HL-60 (cell line): ENCODE data around the gene GPR137.

Source experiments
- GABPA ChIP-seq: IDR thresholded peaks from 2 replicates; pipeline ENCODE4 v1.6.1; 2012; ENCODE audit warnings: low read depth
- POLR2AphosphoS5 ChIP-seq: IDR thresholded peaks from 2 replicates; pipeline ENCODE4 v1.6.1; 2012; ENCODE audit warnings: low read depth
- SPI1 ChIP-seq: IDR thresholded peaks from 2 replicates; pipeline ENCODE4 v1.6.1; 2012; ENCODE audit warnings: low read depth, mild to moderate bottlenecking, borderline replicate concordance
- TF ChIP-seq, protein P1 (sequence below): IDR thresholded peaks from one replicate; pipeline ENCODE4 v1.5.1; 2011; ENCODE audit warnings: low read length, control low read depth, inconsistent platforms; ENCODE audit not compliant: insufficient read depth
- TF ChIP-seq, protein P2 (sequence below): IDR thresholded peaks from 2 replicates; pipeline ENCODE4 v1.6.1; 2012; ENCODE audit warnings: low read depth; ENCODE audit not compliant: insufficient replicate concordance

DNA sequence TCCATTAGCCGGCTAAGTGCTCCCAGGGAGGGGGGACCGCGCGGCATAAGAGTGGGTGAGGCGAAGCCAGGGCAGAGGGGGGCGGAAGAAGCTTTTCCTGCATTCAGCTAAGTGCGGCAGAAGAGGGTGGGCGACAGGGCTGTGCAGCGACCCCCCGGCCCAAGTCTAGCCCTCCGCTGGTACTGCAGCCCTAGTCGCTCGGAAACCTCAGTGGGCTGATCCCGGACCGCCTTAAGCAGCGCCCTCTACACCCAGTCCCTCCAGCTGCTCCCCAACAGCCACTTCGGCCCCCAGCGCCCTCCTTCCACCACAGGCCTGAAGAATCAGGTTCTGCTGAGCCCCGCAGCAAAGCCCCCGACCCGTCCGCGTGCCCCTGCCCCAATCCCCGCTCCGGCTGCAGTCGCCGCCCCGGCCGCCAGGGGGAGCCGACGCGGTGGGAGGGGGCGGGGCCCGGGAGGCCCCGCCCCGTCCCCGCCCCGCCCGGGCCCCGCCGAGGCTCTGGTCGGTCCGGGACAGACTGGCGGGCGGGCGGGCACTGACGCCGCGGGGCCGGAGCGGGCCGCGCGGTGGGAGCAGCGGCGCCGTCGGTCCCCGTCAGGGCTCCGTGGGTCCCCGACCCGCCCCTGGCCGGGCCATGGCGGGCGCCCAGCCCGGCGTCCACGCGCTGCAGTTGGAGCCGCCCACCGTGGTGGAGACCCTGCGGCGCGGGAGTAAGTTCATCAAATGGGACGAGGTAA lies 34.5 kb upstream of the GPR137 start, which contains the start of gene PLCB3:
- TF ChIP-seq, protein P1, sequence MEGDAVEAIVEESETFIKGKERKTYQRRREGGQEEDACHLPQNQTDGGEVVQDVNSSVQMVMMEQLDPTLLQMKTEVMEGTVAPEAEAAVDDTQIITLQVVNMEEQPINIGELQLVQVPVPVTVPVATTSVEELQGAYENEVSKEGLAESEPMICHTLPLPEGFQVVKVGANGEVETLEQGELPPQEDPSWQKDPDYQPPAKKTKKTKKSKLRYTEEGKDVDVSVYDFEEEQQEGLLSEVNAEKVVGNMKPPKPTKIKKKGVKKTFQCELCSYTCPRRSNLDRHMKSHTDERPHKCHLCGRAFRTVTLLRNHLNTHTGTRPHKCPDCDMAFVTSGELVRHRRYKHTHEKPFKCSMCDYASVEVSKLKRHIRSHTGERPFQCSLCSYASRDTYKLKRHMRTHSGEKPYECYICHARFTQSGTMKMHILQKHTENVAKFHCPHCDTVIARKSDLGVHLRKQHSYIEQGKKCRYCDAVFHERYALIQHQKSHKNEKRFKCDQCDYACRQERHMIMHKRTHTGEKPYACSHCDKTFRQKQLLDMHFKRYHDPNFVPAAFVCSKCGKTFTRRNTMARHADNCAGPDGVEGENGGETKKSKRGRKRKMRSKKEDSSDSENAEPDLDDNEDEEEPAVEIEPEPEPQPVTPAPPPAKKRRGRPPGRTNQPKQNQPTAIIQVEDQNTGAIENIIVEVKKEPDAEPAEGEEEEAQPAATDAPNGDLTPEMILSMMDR, result no peak
- TF ChIP-seq, protein P2, sequence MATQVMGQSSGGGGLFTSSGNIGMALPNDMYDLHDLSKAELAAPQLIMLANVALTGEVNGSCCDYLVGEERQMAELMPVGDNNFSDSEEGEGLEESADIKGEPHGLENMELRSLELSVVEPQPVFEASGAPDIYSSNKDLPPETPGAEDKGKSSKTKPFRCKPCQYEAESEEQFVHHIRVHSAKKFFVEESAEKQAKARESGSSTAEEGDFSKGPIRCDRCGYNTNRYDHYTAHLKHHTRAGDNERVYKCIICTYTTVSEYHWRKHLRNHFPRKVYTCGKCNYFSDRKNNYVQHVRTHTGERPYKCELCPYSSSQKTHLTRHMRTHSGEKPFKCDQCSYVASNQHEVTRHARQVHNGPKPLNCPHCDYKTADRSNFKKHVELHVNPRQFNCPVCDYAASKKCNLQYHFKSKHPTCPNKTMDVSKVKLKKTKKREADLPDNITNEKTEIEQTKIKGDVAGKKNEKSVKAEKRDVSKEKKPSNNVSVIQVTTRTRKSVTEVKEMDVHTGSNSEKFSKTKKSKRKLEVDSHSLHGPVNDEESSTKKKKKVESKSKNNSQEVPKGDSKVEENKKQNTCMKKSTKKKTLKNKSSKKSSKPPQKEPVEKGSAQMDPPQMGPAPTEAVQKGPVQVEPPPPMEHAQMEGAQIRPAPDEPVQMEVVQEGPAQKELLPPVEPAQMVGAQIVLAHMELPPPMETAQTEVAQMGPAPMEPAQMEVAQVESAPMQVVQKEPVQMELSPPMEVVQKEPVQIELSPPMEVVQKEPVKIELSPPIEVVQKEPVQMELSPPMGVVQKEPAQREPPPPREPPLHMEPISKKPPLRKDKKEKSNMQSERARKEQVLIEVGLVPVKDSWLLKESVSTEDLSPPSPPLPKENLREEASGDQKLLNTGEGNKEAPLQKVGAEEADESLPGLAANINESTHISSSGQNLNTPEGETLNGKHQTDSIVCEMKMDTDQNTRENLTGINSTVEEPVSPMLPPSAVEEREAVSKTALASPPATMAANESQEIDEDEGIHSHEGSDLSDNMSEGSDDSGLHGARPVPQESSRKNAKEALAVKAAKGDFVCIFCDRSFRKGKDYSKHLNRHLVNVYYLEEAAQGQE, result no peak
- TF ChIP-seq POLR2AphosphoS5 (no peak), GABPA (no peak), SPI1 (no peak)
